Large intestine (tissue), 3 donors: ENCODE results near the gene PLXNB2. TPM values are rescaled to one million over a fixed set of nuclear protein-coding genes. Genes with fewer than 3 reads are reported as not detected.

Experiments
- DNase-seq, 2 donors: peaks; one replicate each; pipeline versions ENCODE4 v3.0.0 to v3.0.0-alpha.2; 2013
- H3K27ac ChIP-seq: one replicate; pipeline ENCODE4 v1.5.1; 2013; ENCODE audit warnings: low read length
- H3K27me3 ChIP-seq: 2 replicates; pipeline ENCODE4 v1.6.1; 2013; ENCODE audit warnings: low read length; ENCODE audit not compliant: control insufficient read depth, insufficient read depth
- H3K36me3 ChIP-seq: 2 replicates; pipeline ENCODE4 v1.6.1; 2013; ENCODE audit warnings: low read length; ENCODE audit not compliant: control insufficient read depth, insufficient read depth
- H3K4me1 ChIP-seq: one replicate; pipeline ENCODE4 v1.6.1; 2013; ENCODE audit warnings: low read length; ENCODE audit not compliant: control insufficient read depth, insufficient read depth
- H3K4me3 ChIP-seq: one replicate; pipeline ENCODE4 v1.5.1; 2013; ENCODE audit warnings: low read length
- H3K9me3 ChIP-seq: one replicate; pipeline ENCODE4 v1.6.1; 2013; ENCODE audit warnings: mild to moderate bottlenecking, low read depth, low read length, moderate library complexity; ENCODE audit not compliant: control insufficient read depth
- WGBS: methylation state at CpG from one replicate; pipeline ENCODE4 v1.1.5; 2013; ENCODE audit warnings: low lambda C conversion rate; ENCODE audit not compliant: insufficient coverage; 5-methylcytosine and 5-hydroxymethylcytosine counted together
- polyA plus RNA-seq: library from polyadenylated mRNA; unstranded; fragments of 120-200 nt; gene quantifications from one replicate; pipeline ENCODE4 v1.2.1, GENCODE V29; 2013

PLXNB2 gene
- polyA plus RNA-seq, 1 donor: 65.0 TPM

- no peaks in the 10 kb centered on the region for H3K36me3 ChIP-seq
- no peak overlapping the region for H3K4me3 ChIP-seq
- no peak overlapping the region for H3K27ac ChIP-seq
- H3K9me3 ChIP-seq: peaks cover 8% of the 10 kb centered on the region
- peaks cover 4% of the 10 kb centered on the region for H3K4me1 ChIP-seq
- no peak for DNase-seq
- no CpG with 5 or more reads among the region's 15 CpGs for WGBS
- H3K27me3 ChIP-seq: peaks cover 69% of the 10 kb centered on the region
These were observed 43.2 kb downstream of the PLXNB2 start for GRCh38 chr22:50264104-50264745.

DNA sequence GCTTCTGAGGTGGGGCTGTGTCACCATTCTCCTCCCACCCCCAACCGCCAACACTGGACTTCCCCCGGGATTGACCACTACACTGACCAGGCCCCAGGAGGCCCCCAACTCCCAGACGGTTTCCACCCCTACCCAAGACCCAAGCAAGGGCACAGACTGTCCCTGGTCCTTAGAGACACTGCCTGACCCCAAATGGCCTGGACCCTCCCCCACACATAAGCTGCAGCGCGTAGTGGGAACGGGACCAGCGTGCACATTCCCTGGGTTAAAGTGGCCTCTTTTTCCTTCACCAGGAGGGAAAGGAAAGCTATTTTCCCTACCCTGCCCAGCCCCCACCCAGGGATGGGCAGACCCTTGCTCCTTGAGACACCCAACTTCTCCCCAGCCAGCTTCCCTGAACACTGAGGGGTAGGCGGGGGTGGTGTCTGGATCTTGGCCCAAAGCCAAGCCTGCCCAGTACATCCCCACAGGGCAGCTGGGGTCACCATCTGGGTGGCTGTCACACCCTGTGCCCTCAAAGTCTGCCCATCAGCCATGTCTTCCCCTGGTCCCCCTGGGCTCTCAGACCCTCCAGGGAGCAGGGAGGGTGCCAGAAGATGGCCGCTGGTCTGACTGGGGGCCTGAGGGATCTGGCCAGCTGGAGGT, 44.4 kb downstream of the PLXNB2 start:
- Histone ChIP-seq H3K27me3 (peaks cover 59% of the 10 kb centered on the region), H3K4me3 (no peak overlapping the region)
- no CpG with 5 or more reads among the region's 9 CpGs for WGBS

DNA sequence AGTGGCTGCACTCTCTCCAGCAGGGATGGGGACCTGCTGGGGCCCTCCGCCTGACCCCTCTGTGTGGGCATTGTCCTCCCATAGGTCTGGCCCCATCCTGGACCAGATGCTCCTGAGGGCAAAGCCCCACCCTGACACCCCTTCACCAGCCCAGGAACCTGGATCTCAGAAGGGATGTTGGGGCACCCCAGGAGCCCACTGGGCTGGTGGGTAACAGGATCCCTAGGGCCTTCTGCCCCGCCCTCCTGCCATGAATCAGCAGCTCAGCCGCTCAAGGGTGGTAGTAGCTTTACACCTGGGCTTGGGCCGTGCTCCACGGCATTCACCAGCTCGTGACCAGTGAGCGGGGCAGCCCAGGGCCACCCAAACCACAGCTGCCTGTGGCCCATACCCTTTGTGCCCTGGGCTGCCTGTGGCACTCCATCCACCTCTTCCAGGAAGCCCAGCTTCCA, 45.0 kb downstream of the PLXNB2 start:
- Histone ChIP-seq H3K4me3 (no peak overlapping the region), H3K36me3 (no peaks in the 10 kb centered on the region), H3K9me3 (peaks cover 8% of the 10 kb centered on the region), H3K27ac (no peak overlapping the region), H3K4me1 (peaks cover 2% of the 10 kb centered on the region), H3K27me3 (peaks cover 56% of the 10 kb centered on the region)
- DNase-seq: no peak
- WGBS: no CpG with 5 or more reads among the region's 7 CpGs

More for the DNA sequence above, 44.4 kb downstream of the PLXNB2 start:
- Histone ChIP-seq H3K4me1 (peaks cover 4% of the 10 kb centered on the region), H3K27ac (no peak overlapping the region), H3K9me3 (peaks cover 8% of the 10 kb centered on the region), H3K36me3 (no peaks in the 10 kb centered on the region)
- no peak for DNase-seq

- H3K36me3 ChIP-seq: no peaks in the 10 kb centered on the region
- H3K4me3 ChIP-seq: peak within 1 kb of the TSS; percentile 21
- H3K9me3 ChIP-seq: peaks cover 2% of the 10 kb centered on the region
- peaks cover 2% of the 10 kb centered on the region for H3K4me1 ChIP-seq
- no peak within 1 kb of the TSS for H3K27ac ChIP-seq
- WGBS: no CpG with 5 or more reads among the region's 61 CpGs
- no peak for DNase-seq
- peaks cover 50% of the 10 kb centered on the region for H3K27me3 ChIP-seq
These were observed 45.6 kb downstream of the PLXNB2 start, which contains the start of gene MAPK12 for GRCh38 chr22:50261615-50262459. Gene MAPK12, minus strand, starts transcription at chr22:50261683. Its CDS starts 174 bp downstream, at chr22:50261509.

DNA sequence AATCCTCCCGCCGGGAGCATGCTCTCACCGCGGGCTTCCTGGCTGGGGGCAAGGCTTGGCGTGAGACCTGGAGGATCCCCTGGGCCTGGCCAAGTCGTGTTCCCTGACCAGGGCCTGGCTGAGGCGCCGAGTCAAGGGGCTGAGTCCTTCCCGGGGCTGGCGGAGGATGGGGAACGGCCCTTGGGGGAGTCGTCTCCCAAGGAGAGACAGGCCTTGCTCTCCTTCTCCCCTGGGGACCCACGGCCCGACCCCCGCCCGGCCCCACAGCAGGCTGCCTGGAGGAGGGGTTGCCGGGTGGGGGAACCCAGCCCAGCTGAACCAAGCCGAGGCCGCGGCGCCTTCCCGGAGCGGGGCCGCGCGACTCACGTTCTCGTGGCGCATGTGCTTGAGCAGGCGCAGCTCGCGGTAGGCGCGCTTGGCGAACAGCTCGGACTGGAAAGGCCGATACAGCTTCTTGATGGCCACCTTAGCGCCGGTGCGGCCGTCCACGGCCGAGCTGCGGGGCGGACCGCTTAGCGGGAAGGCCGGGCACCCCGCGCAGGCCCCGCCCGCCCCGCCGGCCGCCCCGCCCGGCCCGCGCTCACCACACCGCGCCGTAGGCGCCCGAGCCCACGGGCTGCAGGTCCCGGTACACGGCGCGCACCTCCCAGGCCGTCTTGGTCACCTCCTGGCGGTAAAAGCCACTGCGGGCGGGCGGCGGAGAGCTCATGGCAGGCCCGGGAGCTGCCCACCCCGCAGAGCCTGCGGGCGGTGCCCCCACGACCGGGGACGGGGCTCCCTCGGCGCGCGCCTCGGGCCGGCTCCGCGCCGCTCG, 46.4 kb downstream of the PLXNB2 start:
- peaks cover 41% of the 10 kb centered on the region for H3K27me3 ChIP-seq
- no CpG with 5 or more reads among the region's 92 CpGs for WGBS
- peaks cover 2% of the 10 kb centered on the region for H3K4me1 ChIP-seq
- H3K36me3 ChIP-seq: no peaks in the 10 kb centered on the region
- no peak overlapping the region for H3K27ac ChIP-seq
- peak overlapping the region; percentile 21 for H3K4me3 ChIP-seq
- DNase-seq: peak in 1 of 2 donors; percentile 48
- H3K9me3 ChIP-seq: no peaks in the 10 kb centered on the region

DNA sequence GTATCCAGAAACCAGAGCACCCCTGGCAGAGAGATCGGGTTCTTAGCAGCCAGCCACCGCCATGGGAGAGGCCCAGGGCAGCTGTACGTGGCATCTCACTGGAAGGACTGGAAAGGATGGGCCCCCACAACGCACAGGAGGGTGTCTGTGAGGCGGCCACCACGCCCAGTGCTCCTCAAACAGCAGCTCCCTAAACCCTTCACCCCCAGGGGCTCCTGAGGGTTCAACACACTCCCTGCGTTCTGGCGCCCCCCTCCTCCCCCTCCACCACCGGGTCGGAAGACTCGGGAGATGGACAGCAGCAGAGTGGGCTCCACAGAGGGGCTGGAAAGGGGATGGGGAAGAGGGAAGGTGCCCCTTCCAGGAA, 47.0 kb downstream of the PLXNB2 start:
- no CpG with 5 or more reads among the region's 11 CpGs for WGBS
- peak overlapping the region; percentile 21 for H3K4me3 ChIP-seq
- DNase-seq: no peak
- H3K27me3 ChIP-seq: peaks cover 39% of the 10 kb centered on the region
- no peaks in the 10 kb centered on the region for H3K9me3 ChIP-seq
- no peak overlapping the region for H3K27ac ChIP-seq
- peaks cover 2% of the 10 kb centered on the region for H3K4me1 ChIP-seq
- H3K36me3 ChIP-seq: no peaks in the 10 kb centered on the region

- H3K27me3 ChIP-seq: peaks cover 30% of the 10 kb centered on the region
- no peaks in the 10 kb centered on the region for H3K36me3 ChIP-seq
- WGBS: no CpG with 5 or more reads among the region's 15 CpGs
- no peaks in the 10 kb centered on the region for H3K9me3 ChIP-seq
- H3K4me3 ChIP-seq: no peak overlapping the region
- H3K27ac ChIP-seq: no peak overlapping the region
- H3K4me1 ChIP-seq: peaks cover 2% of the 10 kb centered on the region
- DNase-seq: no peak
These were observed 48.1 kb downstream of the PLXNB2 start for GRCh38 chr22:50259302-50259701.

GRCh38 chr22:50258361-50259292, 48.8 kb downstream of the PLXNB2 start:
- no peak for DNase-seq
- no peak overlapping the region for H3K27ac ChIP-seq
- H3K36me3 ChIP-seq: no peaks in the 10 kb centered on the region
- no peak overlapping the region for H3K4me3 ChIP-seq
- WGBS: 74% methylated on average over 7 of the region's 24 CpGs
- no peaks in the 10 kb centered on the region for H3K9me3 ChIP-seq
- peaks cover 29% of the 10 kb centered on the region for H3K27me3 ChIP-seq
- peaks cover 2% of the 10 kb centered on the region for H3K4me1 ChIP-seq
